LHCN-M2 (cell line): ENCODE measurements around the gene FKBP4. TPM values are rescaled to one million over a fixed set of nuclear protein-coding genes. Genes with fewer than 3 reads are reported as not detected.

Experiments
- DNase-seq: peaks from one replicate; pipeline ENCODE4 v3.0.0-alpha.2; 2012; ENCODE audit warnings: low read depth
- total RNA-seq: library from RNA; depleted of rRNA; stranded (reverse); fragments of >200 nt; gene quantifications from 2 replicates; pipeline ENCODE4 v1.2.3, GENCODE V29; 2014

Gene FKBP4
- total RNA-seq, 1 experiment from 2014 or later: 50.0 TPM

GRCh38 chr12:2779281-2779680 lies 15.5 kb upstream of the FKBP4 start:
- no peak for DNase-seq

- DNase-seq: peak; percentile 38
Measured at GRCh38 chr12:2783936-2784600, 10.7 kb upstream of the FKBP4 start.

DNA sequence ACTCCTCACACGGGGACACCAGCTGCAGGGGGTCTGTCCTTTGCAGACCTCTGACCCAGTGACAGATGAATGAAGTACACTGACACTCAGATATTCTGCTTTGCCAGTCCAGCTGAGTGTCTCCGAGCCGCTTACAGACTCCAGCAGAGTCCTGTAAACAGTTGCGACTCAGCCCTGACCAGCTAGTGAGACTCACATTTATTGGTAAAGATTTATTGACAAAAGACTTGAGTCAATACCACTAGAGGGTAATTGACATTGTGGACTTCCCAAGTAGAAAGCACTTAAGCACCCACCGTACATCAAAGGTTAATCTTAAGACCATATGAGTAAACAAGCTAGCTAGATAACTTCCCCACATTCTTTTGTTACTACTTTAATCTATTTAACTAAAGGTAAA lies 9.8 kb upstream of the FKBP4 start:
- no peak for DNase-seq

- DNase-seq: no peak
Measured at GRCh38 chr12:2791089-2791488, 3.7 kb upstream of the FKBP4 start.

DNA sequence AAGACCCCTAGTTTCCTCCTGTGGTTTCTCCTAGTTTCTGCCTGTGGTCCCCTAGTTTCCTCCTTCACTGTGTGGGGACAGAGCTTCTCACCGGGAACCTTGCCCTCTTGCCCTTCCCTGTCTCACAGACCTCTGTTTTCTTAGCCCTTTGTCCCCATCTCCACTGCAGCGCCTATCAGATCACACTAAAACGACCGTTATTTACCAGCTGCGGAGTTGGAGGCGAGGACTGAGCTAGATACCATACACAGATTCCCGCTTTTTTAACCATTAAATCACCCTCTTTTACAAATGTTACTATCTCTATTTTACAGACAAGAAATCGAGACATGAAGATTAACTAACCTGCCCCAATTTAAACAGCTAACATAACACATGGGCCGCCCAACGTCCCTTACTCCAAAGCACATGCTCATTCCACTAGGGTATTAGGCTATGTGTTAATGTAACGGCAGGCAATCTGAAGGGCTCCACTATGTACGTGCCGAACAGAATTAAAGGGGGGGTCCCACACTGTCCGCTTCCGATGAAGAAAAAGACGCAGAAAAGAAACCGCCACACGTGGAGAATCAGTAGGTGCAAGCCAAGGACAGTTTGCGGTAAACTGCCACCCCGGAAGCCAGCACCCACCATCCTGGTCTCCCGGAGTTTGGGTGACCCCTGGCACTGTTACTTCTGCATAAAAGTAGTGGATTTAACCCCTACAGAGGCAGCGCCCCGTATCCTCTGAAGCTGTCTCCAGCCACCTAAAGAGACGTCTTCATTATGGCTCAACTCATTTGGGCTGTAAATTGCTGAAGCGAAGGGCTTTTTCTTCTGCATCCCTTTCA lies 1.9 kb upstream of the FKBP4 start:
- no peak for DNase-seq

DNA sequence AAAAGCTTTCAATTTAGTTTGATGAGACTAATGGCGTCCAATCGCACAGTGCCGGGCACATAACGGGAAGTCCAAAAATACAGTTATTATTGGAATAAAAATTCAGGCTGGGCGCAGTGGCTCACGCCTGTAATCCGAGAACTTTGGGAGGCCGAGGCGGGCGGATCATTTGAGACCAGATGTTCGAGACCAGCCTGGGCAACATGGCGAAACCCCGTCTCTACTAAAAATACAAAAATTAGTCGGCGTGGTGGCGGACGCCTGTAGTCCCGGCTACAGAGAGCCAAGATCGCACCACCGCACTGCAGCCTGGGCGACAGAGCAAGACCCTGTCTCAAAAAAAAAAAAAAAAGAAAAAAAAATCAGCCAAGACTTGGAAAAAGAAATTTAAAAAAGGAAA lies 1.2 kb upstream of the FKBP4 start:
- no peak for DNase-seq

GRCh38 chr12:2794191-2794735 lies 507 bp upstream of the FKBP4 start:
- no peak for DNase-seq

- DNase-seq: peak; percentile 43
Measured at GRCh38 chr12:2795291-2796186, 769 bp downstream of the FKBP4 start.

DNA sequence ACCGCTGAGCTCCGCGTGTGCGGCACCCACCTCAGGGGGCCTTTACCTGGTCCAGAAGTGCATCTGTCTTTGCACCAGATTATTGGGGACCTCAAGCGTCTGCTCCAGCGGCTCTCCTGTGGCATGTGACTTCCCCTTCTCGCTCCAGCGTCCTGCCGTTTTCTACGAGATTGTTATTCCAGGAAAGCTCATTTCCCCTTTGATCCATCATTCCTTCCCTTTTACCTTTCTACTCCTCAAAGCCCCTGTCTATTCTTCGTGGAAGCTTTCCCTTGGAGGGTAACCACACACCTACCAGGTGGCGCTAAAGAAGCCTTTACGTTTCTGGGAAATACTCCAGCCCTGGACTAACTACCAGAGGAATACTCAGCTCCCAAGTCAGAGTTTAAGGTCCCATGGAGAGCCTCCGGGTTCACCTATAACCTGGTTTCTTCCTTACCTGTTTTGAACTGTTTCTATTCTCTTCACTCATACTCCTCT lies 1.5 kb downstream of the FKBP4 start:
- no peak for DNase-seq

GRCh38 chr12:2797721-2798418 lies 3.1 kb downstream of the FKBP4 start:
- no peak for DNase-seq

GRCh38 chr12:2800046-2800570 lies 5.3 kb downstream of the FKBP4 start:
- DNase-seq: no peak

DNA sequence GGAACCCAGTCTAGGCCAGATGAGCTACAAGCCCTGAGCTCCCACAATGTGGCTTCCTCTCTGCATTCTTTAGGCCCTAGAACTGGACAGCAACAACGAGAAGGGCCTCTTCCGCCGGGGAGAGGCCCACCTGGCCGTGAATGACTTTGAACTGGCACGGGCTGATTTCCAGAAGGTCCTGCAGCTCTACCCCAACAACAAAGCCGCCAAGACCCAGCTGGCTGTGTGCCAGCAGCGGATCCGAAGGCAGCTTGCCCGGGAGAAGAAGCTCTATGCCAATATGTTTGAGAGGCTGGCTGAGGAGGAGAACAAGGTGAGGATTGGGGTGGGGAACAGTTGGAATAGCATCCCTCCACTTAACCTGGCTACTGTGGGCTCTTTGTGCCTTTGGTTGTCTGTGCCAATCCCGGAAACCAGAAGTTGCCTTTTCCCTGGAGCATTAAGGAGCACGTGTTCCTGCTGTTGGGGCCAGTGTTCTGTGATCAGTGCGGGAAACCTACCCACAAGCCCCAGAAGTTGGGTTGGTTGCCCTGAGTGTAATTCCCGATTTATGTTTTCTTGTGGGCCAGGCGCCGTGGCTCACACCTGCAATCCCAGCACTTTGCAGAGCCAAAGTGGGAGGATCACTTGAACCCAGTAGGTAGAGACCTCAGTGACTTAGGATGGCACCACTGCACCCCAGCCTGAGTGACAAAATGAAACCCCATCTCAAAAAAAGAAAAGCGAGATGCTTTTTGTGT lies 6.4 kb downstream of the FKBP4 start:
- DNase-seq: no peak

DNA sequence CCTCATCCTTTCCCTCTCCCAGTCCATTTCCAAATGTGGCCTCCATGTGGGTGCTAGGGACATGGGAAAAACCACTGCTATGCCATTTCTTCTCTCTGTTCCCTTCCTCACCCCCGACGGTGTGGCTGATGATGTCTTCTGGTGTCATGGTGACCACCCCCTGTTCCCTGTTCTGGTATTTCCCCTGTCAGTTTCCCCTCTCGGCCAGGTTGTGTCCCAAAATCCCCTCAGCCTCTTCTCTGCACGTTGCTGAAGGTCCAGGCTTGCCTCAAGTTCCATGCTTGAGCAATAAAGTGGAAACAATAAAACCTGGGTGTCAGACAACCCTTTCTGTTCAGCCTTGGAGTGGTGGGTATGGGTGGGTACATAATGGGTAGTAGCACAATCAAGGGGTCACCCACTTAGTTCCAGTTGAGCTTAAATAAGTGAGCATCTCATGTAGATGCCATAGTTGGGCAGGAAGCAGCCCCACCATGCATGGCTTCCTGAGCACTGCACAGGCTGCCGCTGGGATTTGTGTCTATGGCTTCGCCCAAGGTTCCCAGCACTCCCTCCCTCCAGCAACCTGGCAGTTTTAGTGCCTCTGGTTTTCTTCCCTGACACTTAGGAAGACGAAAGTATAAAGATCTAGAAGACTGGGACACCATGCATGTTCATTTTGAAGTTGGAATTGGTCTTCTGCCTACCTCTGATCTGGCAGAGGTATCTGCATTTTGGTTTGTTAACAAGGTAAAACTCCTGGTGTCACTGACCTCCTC lies 9.0 kb downstream of the FKBP4 start:
- no peak for DNase-seq

- no peak for DNase-seq
Measured at GRCh38 chr12:2804393-2805142, 9.8 kb downstream of the FKBP4 start.

- DNase-seq: no peak
Measured at GRCh38 chr12:2805143-2805520, 10.4 kb downstream of the FKBP4 start.

- no peak for DNase-seq
Measured at GRCh38 chr12:2806700-2807099, 11.9 kb downstream of the FKBP4 start.

DNA sequence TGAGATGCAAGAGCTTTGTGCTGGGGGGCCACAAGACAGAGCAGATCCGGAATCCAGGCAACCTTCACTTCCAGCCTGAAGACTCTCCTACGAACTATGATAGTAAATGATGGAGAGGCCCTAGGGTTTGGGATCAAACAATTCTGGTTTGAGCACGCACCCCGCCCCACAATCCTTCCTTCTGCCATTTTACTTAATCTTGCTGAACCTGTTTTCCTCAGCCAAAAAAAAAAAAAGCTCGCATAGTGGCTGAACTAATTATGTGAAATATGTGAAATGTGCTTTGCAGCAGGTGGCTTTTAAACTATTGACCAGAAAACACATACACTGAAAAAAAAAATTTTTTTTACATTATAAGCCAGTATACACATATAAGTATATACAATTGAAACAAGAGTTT lies 17.0 kb downstream of the FKBP4 start:
- no peak for DNase-seq
